K562 (cell line): ENCODE data around the gene WDPCP. TPM values are rescaled to one million over a fixed set of nuclear protein-coding genes. Genes with fewer than 3 reads are reported as not detected.
A peak's percentile ranks its signal among the peaks of the same experiment; 100 is the strongest.

Source experiments
- ESRRA ChIP-seq: fragments of 450-650 bp; IDR thresholded peaks from 2 replicates; pipeline ENCODE4 v1.6.1; 2014; ENCODE audit warnings: low read depth, mild to moderate bottlenecking, moderate library complexity, borderline replicate concordance
- KAT8 ChIP-seq: fragments of 450-650 bp; IDR thresholded peaks from 2 replicates; pipeline ENCODE4 v1.6.1; 2016; ENCODE audit warnings: low read depth, mild to moderate bottlenecking
- NFIX ChIP-seq: fragments of 250-450 bp; sonication (Bioruptor Pico); IDR thresholded peaks from 2 replicates; pipeline ENCODE4 v1.4.0; 2020; ENCODE audit warnings: low read depth, mild to moderate bottlenecking, moderate library complexity
- PCBP1 ChIP-seq: fragments of 200-400 bp; formaldehyde crosslinking; IDR thresholded peaks from 2 replicates; pipeline ENCODE4 v1.6.1; 2018; ENCODE audit warnings: mild to moderate bottlenecking, low read depth, low read length; ENCODE audit not compliant: poor library complexity, severe bottlenecking
- PPARD ChIP-seq: fragments of 250-450 bp; sonication (Bioruptor Pico); IDR thresholded peaks from 2 replicates; pipeline ENCODE4 v1.8.0; 2022; ENCODE audit warnings: inconsistent platforms, mild to moderate bottlenecking, moderate library complexity
- SMAD1 ChIP-seq: fragments of 150-350 bp; IDR thresholded peaks from 2 replicates; pipeline ENCODE4 v1.6.1; 2014; ENCODE audit warnings: low read length, low read depth; ENCODE audit not compliant: partially characterized antibody
- TAF7 ChIP-seq: fragments of 450-650 bp; IDR thresholded peaks from 2 replicates; pipeline ENCODE4 v1.6.1; 2016; ENCODE audit warnings: missing genetic modification characterization, missing compliant biosample characterization
- TFAM ChIP-seq: fragments of 250-450 bp; sonication (Bioruptor Pico); conservative IDR thresholded peaks from 2 replicates; pipeline ENCODE4 v1.5.0; 2021; ENCODE audit warnings: mild to moderate bottlenecking, moderate library complexity
- XRCC3 ChIP-seq: fragments of 450-650 bp; IDR thresholded peaks from 2 replicates; pipeline ENCODE4 v1.6.1; 2017; ENCODE audit warnings: mild to moderate bottlenecking, moderate library complexity
- ZNF140 ChIP-seq: fragments of 250-450 bp; sonication (Bioruptor Pico); IDR thresholded peaks from 2 replicates; pipeline ENCODE4 v1.8.0; 2021; ENCODE audit warnings: moderate library complexity, mild to moderate bottlenecking, inconsistent platforms
- ZNF146 ChIP-seq: IDR thresholded peaks from one replicate; pipeline ENCODE4 v1.6.1; 2018; ENCODE audit warnings: missing compliant biosample characterization; ENCODE audit not compliant: unreplicated experiment
- ZNF253 ChIP-seq: fragments of 250-450 bp; sonication (Bioruptor Pico); conservative IDR thresholded peaks from 2 replicates; pipeline ENCODE4 v1.6.1; 2021; ENCODE audit warnings: mild to moderate bottlenecking
- ZNF584 ChIP-seq: fragments of 200-800 bp; sonication (Bioruptor generic); IDR thresholded peaks from 2 replicates; pipeline ENCODE4 v1.6.1; 2016; ENCODE audit warnings: low read depth, mild to moderate bottlenecking, missing genetic modification characterization, missing compliant biosample characterization
- polyA plus RNA-seq, 8 experiments: library from polyadenylated mRNA; depleted of rRNA in 4 of 8; stranded (reverse) in 5 of 8; unstranded in 3 of 8; fragments of >200 nt; fragmentation: Nextera tagmentation in 2 of 8; fragmentation: Illumina TruSeq in 1 of 8; extraction: Ambion mirVana in 2 of 8; extraction: Trizol in 1 of 8; gene quantifications; 2 replicates each; pipeline versions ENCODE4 v1.2.1 to v1.2.3, GENCODE V29; 2011 to 2014; ENCODE audit warnings: inconsistent platforms in 1 of 8, missing spikeins in 1 of 8
- total RNA-seq, 7 experiments: library from RNA; depleted of rRNA in 6 of 7; stranded (reverse); fragments of >200 nt in 6 of 7; fragmentation: Illumina TruSeq in 2 of 7; extraction: Trizol in 2 of 7; gene quantifications; 2 replicates each; pipeline versions ENCODE4 v1.2.1 to v1.2.3, GENCODE V29; 2011 to 2021; ENCODE audit warnings: low replicate concordance in 1 of 7
- TF ChIP-seq, protein P1 (sequence below): fragments of 150-350 bp; conservative IDR thresholded peaks from 2 replicates; pipeline ENCODE4 v1.6.1; 2014; ENCODE audit warnings: low read length
- TF ChIP-seq, protein P2 (sequence below): fragments of 250-450 bp; sonication (Bioruptor Pico); IDR thresholded peaks from 2 replicates; pipeline ENCODE4 v1.5.0; 2020; ENCODE audit warnings: mild to moderate bottlenecking
- TF ChIP-seq, protein P3 (sequence below), 2 experiments: fragments of 450-650 bp; IDR thresholded peaks; 2 replicates each; pipeline ENCODE4 v1.6.1; 2016
- TF ChIP-seq, protein P4 (sequence below): sonication (generic); formaldehyde crosslinking; IDR thresholded peaks from 2 replicates; pipeline ENCODE4 v1.8.0; 2022; ENCODE audit warnings: missing genetic modification reagents, mild to moderate bottlenecking, borderline replicate concordance
- TF ChIP-seq, protein P5 (sequence below): fragments of 450-650 bp; IDR thresholded peaks from 2 replicates; pipeline ENCODE4 v1.7.0; 2016; ENCODE audit warnings: borderline replicate concordance

WDPCP gene
- total and polyA plus RNA-seq, 9 of the 15 experiments (the other 6 are each of a cell fraction or from before 2014, with no cell fraction given): 1.4 to 6.4 (median 5.5) TPM

DNA sequence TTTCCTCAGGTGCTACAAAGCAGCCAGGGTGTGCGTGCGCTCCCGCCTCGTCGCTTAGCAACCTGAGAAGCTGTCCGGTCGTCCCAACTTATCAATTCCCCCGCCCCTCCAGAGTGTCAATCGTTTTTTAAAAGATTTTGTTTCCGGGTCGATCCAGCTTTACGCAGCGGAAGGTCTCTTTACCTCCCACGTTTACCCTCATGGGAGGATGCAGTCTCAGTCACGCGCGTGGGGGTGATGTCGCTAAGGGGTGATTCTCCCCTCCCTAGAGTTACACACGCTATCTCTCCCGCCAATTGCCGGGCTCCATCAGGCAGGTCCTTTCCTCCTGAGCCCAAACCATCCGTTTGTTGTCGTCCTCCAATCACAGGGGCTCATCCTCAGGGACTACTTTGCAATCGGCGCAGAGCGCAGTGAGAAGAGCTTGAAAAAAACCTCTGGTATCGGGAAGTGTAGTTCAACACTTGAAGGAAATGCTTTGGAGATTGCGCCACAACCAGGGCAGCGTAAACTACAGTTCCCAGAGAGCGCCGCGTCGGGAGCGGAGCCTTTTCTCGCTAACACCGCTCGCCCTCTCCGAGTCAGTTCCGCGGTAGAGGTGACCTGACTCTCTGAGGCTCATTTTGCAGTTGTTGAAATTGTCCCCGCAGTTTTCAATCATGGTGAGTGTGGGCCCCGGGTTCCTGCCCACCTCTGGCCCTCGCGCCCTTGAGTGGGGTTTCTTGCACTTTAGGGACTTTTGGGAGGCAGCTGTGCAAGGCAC is at the start of gene WDPCP, which contains the start of gene MDH1 (continued):
- TF ChIP-seq, protein P1, sequence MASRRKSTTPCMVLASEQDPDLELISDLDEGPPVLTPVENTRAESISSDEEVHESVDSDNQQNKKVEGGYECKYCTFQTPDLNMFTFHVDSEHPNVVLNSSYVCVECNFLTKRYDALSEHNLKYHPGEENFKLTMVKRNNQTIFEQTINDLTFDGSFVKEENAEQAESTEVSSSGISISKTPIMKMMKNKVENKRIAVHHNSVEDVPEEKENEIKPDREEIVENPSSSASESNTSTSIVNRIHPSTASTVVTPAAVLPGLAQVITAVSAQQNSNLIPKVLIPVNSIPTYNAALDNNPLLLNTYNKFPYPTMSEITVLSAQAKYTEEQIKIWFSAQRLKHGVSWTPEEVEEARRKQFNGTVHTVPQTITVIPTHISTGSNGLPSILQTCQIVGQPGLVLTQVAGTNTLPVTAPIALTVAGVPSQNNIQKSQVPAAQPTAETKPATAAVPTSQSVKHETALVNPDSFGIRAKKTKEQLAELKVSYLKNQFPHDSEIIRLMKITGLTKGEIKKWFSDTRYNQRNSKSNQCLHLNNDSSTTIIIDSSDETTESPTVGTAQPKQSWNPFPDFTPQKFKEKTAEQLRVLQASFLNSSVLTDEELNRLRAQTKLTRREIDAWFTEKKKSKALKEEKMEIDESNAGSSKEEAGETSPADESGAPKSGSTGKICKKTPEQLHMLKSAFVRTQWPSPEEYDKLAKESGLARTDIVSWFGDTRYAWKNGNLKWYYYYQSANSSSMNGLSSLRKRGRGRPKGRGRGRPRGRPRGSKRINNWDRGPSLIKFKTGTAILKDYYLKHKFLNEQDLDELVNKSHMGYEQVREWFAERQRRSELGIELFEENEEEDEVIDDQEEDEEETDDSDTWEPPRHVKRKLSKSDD: peak; percentile 40; the same call in 1 of the 2 replicates
- TF ChIP-seq, protein P2, sequence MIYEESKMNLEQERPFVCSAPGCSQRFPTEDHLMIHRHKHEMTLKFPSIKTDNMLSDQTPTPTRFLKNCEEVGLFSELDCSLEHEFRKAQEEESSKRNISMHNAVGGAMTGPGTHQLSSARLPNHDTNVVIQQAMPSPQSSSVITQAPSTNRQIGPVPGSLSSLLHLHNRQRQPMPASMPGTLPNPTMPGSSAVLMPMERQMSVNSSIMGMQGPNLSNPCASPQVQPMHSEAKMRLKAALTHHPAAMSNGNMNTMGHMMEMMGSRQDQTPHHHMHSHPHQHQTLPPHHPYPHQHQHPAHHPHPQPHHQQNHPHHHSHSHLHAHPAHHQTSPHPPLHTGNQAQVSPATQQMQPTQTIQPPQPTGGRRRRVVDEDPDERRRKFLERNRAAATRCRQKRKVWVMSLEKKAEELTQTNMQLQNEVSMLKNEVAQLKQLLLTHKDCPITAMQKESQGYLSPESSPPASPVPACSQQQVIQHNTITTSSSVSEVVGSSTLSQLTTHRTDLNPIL (CRISPR knock-in tag): no peak; the same call in 1 of the 2 replicates
- peak; percentile 70 for TF ChIP-seq PCBP1
- TF ChIP-seq TAF7 (tag): peak; percentile 84
- no peak for TF ChIP-seq XRCC3
- TF ChIP-seq NFIX (CRISPR knock-in tag): no peak
- TF ChIP-seq, protein P3, sequence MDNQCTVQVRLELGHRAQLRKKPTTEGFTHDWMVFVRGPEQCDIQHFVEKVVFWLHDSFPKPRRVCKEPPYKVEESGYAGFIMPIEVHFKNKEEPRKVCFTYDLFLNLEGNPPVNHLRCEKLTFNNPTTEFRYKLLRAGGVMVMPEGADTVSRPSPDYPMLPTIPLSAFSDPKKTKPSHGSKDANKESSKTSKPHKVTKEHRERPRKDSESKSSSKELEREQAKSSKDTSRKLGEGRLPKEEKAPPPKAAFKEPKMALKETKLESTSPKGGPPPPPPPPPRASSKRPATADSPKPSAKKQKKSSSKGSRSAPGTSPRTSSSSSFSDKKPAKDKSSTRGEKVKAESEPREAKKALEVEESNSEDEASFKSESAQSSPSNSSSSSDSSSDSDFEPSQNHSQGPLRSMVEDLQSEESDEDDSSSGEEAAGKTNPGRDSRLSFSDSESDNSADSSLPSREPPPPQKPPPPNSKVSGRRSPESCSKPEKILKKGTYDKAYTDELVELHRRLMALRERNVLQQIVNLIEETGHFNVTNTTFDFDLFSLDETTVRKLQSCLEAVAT (IDR thresholded peaks at IDR 0.05): no peak
- TF ChIP-seq ZNF584: peak; percentile 92
- no peak for TF ChIP-seq PPARD (CRISPR knock-in tag)
- no peak for TF ChIP-seq ZNF146 (CRISPR knock-in tag)
- TF ChIP-seq ZNF140 (CRISPR knock-in tag): no peak
- no peak for TF ChIP-seq SMAD1
- TF ChIP-seq, protein P4, sequence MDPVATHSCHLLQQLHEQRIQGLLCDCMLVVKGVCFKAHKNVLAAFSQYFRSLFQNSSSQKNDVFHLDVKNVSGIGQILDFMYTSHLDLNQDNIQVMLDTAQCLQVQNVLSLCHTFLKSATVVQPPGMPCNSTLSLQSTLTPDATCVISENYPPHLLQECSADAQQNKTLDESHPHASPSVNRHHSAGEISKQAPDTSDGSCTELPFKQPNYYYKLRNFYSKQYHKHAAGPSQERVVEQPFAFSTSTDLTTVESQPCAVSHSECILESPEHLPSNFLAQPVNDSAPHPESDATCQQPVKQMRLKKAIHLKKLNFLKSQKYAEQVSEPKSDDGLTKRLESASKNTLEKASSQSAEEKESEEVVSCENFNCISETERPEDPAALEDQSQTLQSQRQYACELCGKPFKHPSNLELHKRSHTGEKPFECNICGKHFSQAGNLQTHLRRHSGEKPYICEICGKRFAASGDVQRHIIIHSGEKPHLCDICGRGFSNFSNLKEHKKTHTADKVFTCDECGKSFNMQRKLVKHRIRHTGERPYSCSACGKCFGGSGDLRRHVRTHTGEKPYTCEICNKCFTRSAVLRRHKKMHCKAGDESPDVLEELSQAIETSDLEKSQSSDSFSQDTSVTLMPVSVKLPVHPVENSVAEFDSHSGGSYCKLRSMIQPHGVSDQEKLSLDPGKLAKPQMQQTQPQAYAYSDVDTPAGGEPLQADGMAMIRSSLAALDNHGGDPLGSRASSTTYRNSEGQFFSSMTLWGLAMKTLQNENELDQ: no peak
- TF ChIP-seq, protein P5, sequence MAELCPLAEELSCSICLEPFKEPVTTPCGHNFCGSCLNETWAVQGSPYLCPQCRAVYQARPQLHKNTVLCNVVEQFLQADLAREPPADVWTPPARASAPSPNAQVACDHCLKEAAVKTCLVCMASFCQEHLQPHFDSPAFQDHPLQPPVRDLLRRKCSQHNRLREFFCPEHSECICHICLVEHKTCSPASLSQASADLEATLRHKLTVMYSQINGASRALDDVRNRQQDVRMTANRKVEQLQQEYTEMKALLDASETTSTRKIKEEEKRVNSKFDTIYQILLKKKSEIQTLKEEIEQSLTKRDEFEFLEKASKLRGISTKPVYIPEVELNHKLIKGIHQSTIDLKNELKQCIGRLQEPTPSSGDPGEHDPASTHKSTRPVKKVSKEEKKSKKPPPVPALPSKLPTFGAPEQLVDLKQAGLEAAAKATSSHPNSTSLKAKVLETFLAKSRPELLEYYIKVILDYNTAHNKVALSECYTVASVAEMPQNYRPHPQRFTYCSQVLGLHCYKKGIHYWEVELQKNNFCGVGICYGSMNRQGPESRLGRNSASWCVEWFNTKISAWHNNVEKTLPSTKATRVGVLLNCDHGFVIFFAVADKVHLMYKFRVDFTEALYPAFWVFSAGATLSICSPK: no peak
- TF ChIP-seq ESRRA: peak; percentile 97
- no peak for TF ChIP-seq ZNF253 (CRISPR knock-in tag)
- TF ChIP-seq TFAM (CRISPR knock-in tag): no peak
- no peak for TF ChIP-seq KAT8
